HuH-7.5 (cell line): Measurements from ENCODE around the gene FUOM.

Experiments
- DNase-seq: peaks from one replicate; pipeline ENCODE4 v3.0.0; 2011; ENCODE audit warnings: low spot score

The FUOM gene, protein sequence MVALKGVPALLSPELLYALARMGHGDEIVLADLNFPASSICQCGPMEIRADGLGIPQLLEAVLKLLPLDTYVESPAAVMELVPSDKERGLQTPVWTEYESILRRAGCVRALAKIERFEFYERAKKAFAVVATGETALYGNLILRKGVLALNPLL

DNA sequence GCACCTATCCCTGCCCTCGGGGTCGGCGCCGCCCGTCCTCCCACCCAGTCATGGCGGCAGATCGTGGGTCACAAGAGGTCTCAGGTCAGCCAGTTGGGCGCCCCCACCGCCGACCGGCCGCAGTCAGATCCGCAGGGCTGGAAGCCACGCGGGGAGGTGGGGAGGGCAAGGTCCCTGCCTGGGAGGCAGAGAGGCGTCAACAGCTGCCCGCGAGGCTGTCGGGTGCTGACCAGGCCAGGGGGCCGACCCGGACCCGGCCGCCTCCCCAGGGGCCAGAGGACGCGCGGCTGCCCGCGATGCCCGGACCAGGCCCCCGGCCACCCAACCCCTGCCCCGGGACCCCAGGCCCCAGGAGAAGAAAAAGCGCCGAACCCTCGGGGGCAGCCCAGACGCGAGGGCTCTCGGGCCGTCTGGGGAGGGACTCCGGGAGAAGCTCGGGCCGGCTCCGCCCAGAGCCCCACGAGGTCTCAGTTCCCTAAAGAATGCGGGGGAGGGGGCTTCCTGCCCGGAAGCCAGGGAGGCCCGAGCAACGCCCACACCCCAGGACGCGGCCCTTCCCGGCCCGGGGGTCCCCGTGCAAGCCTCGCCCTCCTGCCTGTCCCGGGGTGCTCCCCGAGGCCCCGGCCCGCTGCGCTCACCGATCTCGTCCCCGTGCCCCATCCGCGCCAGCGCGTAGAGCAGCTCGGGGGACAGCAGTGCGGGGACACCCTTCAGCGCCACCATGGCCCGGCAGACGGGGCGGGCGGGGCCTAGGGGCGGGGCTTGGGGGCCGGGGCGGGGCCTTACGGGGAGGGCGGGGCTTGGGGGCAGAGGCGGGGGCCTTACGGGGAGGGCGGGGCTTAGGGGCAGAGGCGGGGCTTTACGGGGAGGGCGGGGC, at the start of gene FUOM:
FUOM (minus strand) TSS at position 735 of the 877 bp plus-strand sequence; CDS start at position 723, 12 bp downstream.
- peak; percentile 68 for DNase-seq

DNA sequence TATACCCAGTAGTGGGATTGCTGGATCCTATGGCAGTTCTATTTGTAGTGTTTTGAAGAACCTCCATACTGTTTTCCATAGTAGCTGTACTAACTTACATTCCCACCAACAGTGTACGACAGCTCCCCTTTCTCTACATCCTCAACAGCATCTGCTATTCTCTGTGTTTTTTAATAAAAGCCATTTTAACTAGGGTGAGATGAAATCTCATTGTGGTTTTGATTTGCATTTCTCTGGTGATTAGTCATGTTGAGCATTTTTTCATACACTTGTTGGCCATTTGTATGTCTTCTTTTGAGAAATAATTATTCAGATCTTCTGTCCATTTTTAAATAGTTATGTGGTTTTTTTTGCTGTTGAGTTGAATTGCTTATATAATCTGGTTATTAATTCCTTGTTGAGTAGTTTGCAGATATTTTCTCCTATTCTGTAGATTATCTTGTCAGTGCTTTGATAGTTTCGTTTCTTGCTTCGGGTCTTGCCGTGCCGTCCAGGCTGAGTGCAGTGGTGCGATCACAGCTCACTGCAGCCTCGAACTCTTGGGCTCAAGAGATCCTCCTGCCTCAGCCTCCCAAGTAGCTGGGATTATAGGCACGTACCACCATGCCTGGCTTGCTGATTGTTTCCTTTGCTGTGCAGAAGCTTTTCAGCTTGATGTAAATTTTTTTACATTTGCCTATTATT, 48.2 kb upstream of the FUOM start:
- DNase-seq = no peak

DNA sequence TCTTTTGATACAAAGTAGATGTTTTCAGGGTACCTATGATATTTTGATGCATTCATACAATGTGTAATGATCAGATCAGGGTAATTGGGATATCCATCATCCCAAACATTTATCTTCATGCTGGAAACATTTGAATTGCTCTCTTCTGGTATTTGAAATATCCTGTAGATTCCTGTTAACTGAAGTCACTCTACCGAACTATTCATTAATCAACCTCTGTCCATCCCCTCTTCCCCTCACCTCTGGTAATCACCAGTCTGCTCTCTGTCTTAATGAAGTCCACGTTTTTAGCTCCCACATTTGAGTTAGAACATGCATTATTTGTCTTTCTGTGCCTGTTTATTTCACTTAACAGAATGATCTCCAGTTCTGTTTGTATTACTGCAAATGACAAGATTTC, 47.5 kb upstream of the FUOM start:
- DNase-seq = no peak

DNA sequence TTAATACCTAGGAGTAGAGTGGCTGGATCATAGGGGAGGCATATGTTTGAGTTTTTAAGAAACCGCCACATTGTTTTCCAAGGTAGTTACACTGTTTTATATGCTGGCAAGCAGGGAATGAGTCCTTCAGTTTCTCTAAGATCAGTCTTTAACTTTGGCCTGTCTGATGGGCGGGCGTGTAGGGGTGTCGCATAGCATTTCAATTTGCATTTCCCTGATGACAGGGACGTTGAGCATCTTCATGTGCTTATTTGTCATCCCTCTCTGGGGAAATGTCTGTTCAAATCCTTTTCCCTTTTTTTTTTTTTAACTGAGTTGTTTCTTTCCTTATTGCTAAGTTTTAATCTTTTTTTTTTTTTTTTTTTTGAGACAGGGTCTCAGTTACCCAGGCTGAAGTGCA, 46.0 kb upstream of the FUOM start:
- no peak for DNase-seq

DNA sequence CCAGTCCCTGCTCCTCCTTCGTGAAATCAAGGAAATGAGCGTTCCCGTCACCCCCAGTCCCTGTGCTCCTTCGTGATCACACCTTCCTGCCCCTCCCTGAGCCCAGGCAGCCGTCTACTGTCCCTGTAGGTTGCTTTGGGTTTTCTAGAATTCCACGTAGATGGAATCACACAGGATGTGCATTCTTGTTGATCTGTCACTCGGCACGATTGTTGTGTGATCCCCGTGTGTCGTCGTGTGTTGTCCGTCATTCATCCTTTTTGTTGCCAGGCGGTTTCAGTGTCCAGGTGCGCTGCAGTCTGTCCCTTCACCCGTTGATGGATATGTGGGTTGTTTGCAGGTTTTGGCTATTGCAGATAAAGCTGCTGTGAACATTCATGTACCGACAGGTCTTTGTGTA, 45.5 kb upstream of the FUOM start:
- no peak for DNase-seq

DNA sequence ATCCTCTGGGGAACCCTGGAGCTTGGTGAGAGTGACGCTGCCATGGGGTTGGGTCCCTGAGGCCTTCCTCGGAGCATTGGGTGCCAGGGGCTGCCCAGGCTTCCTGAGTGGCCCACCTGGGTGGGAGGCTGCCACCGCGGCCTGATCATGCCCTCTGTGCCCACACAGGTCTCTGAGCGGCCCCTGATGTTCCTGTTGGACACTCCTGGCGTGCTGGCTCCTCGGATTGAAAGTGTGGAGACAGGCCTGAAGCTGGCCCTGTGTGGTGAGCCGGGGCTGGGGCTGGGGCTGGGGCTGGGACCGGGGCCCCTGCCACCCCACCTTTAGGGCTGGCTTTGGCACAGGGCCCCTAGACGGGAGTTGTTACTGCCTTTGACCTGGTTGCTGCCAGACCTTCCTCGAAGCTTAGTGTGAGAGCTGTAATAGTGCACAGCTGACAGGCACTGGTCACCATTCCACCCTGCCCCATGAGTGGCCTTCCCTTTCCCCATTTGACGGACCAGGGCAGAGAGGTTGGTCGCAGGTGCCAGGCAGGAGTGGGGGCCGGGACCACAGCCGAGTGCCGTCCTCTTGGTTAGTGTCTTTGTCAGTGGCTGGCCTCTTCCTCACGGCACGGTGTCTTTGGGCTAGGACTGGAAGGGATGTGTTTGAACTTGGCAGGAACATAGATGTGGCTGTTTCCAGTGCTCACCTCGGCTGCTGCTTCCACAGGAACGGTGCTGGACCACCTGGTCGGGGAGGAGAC, 44.3 kb upstream of the FUOM start:
- DNase-seq = no peak

DNA sequence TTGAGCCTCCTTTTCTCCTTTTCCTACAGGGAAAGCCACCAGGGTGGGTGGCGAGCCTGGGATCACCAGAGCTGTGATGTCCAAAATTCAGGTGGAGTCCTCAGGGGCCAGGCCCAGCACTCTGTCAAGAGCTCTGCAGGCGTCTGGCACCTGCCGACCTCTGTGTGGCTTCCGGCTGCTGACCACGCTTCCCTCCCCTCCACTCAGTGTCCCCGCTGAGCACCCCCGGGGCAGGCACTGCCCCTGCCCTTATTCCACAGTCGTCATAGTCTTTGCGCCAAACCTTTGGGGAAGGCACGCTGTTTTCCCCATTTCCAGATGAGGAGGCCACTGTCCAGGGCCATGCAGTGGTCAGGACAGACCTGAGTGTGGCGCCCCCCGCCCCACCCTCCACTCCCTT, 43.7 kb upstream of the FUOM start:
- no peak for DNase-seq

DNA sequence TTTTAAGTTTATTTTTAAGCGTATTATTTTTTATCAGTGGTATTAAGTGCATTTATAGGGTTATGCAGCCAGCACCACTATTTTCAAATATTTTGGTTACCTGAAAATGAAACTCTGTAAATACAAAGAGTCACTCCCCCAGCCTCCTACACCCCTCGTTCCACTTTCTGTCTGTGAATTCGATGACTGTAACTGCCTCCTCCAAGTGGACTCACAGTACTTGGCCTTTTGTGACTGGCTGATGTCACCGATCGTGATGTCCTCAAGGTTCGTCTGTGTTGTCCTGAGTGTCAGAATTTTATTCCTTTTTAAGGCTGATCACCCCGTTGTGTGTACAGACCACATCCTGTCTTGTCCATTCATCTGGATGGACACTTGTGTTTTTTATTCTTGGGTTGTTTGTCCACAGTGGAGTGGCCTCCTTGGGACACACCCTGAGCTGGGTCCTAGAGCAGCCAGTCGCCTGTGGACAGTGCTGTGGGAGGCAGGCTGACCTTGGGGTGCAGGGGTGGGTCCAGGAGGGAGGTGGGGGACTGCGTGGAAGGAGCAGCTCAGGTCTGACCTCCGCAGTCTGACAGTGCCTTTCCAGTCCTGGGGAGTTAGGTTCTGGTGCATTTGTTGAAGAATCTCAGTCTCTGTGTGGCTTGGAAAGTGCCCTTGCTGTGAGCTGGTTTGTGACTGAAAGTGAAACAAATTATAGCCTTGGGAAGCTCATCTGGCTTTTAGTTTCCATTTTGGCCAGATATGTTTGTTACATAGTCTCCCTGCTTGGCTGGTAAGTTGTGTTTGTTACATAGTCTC, 43.0 kb upstream of the FUOM start:
- no peak for DNase-seq

DNA sequence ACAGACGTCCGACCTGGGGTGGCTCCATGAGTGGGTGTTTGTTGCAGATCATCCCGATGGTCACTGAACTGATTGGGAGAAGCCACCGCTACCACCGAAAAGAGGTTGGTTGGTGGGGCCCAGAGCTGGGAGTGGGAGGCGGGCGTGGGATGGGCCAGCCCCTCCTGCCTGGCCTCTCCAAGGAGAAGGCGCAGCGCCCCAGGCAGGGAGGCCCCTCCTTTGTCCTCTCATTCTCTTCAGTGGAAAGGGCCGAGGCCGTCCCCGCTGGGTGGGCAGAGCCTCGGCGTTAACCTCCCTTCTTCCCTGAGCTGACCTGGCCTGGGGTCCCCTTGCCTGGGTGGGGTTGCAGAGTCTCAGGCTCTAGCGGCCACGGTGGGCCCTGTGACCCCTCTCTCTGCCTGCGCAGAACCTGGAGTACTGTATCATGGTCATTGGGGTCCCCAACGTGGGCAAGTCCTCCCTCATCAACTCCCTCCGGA, 41.3 kb upstream of the FUOM start:
- no peak for DNase-seq

DNA sequence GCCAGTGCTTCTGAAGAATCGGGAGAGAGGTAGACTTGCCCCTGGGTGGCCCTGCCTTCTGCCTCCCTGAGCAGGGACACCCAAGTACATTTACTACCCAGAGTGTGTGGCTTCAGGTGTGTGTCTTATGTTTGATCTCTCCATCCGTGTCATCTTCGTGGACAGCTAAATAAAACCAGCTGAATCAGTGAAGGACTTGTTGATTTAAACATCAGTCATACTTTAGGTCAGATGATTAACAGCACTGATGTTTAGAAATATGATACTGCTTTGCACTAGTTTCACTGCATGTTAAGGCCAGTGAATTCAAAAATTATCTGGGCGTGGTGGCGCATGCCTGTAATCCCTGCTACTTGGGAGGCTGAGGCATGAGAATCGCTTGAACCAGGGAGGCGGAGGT, 40.1 kb upstream of the FUOM start:
- no peak for DNase-seq

DNA sequence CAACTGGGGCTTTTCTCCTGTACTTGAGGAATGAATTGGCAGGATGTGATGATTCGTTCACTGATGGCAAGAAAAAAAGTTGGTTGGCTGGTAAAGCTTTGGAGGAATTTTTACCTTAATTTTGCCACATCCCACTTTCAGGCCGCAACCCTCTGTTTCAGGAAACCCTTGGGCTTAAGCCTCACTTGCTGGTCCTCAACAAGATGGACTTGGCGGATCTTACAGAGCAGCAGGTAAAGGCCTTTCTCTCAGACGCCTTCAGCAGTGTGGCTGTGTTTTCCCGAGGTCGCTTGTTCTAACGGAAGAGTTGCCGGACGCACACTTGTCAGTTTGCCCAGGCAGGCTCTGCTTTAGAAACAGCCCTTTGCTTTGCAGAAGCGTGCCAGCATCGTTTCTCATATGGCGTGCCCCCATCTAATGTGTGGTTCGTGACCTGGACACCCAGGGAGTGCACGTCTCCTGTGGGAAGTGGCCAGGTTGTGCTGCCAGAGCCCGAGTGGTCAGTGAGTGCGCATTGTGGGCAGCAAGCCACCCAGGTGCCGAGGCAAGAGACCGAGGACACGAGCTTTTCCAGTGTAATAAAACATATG, 38.3 kb upstream of the FUOM start:
- no peak for DNase-seq

DNA sequence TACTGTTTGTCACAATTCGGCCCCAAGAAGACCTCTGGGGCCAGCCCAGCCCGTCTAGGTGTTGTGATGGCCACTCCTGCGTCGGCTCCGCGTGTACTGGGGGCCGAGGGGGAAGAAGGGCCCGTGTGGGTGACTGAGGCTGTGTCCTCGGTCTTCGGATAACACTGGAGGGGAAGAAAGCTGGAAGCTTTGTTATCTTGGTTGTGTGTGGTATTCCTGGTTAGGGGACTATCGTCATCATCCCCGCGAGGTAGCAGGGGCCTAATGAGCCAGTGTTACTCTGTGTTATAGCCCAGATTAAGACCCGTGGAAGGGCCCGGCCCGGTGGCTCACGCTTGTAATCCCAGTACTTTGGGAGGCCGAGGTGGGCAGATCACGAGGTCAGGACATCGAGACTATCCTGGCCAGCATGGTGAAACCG, 37.0 kb upstream of the FUOM start:
- no peak for DNase-seq

DNA sequence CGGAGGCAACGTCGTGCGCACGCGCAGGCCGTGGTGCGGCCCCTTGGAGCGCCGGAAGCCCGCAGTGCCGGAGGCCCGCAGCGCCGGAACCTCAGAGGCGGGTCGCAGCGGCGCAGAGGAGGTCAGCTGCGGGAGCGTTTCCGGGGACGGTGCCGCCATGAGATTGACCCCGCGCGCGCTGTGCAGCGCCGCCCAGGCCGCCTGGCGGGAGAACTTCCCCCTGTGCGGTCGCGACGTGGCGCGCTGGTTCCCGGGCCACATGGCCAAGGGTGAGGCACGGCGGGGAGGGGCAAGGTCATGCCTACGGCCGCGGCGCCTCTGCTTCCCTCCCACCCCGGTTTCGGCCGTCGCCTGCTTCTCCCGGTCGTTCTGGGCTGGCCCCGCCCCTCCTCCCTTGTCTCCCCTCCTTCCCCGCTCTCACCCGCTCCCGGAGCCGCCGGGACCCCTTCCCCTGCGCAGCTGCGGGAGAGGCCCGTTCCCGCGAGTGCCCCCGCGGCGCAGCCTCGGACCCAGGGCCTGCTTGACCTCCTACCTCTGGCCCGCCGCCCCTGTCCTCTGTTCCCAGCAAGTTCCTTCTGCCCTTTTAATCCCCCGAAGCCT, 36.3 kb upstream of the FUOM start, which contains the start of gene MTG1:
MTG1 (plus strand) TSS at position 94 of the 600 bp plus-strand sequence; CDS start at position 158, 64 bp downstream.
- peak; percentile 95 for DNase-seq

DNA sequence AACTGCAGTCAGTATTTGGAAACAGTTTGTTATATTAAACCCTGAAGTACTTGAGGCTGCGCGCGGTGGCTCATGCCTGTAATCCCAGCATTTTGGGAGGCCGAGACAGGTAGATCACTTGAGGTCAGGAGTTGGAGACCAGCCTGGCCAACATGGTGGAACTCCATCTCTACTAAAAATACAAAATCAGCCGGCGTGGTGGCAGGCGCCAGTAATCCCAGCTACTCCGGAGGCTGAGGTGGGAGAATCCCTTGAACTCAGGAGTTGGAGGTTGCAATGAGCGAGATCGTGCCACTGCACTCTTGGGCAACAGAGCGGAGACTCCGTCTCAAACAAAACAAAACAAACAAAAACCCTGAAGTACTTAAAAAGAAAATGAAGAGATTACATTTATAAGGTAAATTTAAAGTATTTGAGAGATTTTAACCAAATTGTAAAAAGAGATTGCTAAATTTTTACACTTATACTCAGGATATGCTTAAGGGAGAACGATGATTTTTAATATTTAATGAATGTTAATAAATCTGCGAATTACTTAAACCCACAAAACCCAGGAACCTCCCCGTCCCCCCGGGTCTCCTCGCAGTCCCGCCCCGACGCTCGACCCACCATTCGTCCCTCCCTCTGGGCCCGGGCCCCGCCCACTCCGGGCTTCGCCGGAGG, 35.7 kb upstream of the FUOM start:
- DNase-seq = no peak

DNA sequence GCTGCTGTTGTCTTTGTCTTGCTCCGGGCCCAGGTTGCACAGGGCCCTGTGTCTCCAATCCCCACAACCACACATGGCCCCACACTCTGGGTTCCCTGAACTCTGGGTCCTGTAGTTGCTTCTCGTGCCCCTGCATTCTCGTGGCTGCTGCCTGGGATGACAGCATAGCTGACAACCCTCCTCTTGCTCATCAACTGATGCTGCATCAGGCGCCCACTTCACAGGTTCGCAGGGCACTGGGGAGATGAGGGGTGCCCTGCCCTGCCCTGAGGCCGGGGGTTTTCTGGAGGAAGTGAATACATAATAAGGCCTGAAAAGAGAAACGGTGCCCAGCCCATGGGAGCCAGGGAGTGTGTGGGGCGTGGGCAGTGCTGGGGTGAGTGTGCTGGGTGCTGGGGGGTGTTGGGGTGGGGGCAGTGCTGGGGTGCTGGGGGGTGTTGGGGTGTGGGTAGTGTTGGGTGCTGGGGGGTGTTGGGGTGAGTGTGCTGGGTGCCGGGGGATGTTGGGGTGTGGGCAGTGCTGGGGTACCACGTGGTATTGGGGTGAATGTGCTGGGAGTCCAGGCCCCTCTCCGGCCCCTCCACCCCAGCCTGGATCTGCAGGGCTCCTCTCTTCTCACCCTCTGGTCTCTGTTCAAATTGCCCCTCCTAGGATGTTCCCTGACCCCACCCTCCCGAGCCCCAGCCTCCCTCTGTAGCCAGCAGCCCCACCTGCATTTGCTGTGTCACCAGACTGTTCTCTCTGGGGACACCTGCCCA, 34.1 kb upstream of the FUOM start:
- no peak for DNase-seq

DNA sequence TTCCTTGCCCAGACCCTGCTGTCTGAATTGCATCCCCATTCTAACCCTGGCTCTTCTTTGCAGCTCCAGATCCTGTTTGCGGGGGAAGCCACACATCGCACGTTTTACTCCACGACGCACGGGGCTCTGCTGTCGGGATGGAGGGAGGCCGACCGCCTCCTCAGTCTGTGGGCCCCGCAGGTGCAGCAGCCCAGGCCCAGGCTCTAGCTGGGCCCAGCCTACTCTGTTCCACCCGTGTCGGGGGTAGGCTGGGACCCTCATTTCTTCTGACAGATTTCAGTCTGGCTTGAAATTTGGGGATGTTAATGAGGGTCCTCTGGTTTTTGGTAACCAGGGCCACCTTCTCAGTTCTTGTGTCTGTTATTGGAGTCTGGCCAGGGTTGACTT, 33.4 kb upstream of the FUOM start:
- DNase-seq = no peak

DNA sequence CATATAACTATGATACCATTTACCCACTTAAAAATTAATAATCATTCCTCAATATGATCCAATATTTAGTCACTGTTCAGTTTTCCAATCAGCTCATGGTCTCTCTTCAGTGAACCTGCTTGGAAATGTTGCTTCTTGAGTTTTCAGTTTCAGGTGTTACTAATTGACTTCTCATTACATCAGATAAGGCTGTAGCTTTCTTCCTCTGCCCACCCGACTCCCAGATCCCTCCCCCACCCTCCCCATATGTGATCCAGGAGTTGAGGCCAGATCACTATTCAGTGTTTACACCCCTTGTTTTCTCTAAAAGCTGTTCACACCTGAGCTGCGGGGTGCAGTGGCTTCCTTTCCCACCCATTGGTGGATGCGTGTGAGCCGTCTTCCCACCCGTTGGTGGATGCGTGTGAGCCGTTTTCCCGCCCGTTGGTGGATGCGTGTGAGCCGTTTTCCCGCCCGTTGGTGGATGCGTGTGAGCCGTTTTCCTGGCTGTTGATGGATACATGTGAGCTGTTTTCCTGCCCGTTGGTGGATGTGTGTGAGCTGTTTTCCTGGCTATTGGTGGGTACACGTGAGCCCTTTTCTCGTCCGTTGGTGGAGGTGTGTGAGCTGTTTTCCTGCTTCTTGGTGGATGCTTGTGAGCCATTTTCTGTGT, 32.9 kb upstream of the FUOM start:
- DNase-seq = no peak

DNA sequence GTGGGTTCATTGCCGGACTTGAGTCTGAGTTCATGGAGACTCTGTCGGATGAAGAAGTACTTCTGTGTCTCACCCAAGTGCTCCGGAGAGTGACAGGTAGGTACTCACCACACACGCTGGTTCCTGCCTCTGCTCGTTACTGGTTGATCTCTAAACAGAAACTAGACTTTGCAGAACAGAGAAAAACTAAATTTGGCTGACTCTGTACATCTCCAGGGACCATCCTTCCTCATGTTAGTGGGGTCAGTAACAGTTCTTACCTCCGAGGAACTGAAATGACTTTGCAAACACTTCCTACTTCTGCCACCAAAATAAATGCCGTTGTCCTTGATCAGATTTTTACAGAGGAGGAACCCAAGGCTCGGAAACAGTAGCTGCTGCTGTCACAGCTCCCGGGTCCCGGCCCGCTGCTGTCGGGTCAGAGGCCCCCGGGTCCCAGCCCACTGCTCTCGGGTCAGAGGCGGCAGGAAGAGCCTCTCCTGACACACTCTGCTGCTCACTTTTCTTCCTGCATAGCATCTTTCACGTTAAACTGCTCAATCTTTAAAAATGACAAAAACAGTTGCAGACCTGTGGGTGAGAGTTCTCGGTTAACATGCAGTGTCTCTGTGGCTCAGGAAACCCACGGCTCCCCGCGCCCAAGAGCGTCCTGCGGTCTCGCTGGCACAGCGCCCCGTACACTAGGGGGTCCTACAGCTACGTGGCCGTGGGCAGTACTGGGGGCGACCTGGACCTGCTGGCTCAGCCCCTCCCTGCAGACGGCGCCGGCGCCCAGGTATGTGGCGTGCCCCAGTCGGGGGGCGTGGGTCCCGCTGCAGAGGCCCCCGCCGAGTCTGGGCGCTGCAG, 31.4 kb upstream of the FUOM start:
- no peak for DNase-seq
